ENCODE data around the gene NAT8.
"Not testable (repeated sequence)": the region's sequence is repeated elsewhere in the genome, so short reads cannot be mapped to it uniquely, and the experiment has no call there.

DNA sequence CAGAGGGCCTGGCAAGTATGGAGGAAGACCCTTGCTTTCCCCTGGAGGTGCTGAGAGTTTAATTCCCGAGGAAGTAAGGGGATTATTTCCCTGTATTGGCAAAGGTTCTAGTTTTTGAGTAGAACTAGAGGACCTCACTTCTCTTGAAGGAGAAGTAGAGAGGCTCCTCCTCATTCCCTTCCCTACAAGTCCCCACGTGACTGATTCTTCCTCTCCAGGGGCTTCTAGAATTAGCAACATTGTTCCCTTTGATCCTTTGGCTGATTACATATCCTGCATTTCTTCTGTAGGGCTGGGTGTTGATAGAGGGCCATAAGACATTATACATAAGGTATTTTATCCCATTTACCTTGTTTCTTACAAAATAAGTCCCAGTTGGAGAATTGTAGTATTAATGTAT lies 35.8 kb upstream of the NAT8 start:
- not testable (repeated sequence) for TF ChIP-seq CEBPB (IDR thresholded peaks at IDR 0.05; ENCODE audit: low read depth, low read length)
- TF ChIP-seq, protein P1, sequence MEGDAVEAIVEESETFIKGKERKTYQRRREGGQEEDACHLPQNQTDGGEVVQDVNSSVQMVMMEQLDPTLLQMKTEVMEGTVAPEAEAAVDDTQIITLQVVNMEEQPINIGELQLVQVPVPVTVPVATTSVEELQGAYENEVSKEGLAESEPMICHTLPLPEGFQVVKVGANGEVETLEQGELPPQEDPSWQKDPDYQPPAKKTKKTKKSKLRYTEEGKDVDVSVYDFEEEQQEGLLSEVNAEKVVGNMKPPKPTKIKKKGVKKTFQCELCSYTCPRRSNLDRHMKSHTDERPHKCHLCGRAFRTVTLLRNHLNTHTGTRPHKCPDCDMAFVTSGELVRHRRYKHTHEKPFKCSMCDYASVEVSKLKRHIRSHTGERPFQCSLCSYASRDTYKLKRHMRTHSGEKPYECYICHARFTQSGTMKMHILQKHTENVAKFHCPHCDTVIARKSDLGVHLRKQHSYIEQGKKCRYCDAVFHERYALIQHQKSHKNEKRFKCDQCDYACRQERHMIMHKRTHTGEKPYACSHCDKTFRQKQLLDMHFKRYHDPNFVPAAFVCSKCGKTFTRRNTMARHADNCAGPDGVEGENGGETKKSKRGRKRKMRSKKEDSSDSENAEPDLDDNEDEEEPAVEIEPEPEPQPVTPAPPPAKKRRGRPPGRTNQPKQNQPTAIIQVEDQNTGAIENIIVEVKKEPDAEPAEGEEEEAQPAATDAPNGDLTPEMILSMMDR (IDR thresholded peaks at IDR 0.05; ENCODE audit: control extremely low read depth in 1 of 3, insufficient read depth in 1 of 3, low read depth in 1 of 3, low read length in 3 of 3), result not testable (repeated sequence)
